NT2/D1 (cell line): ENCODE data around the gene CREB3L2.

Experiments
- DNase-seq: peaks from one replicate; pipeline ENCODE4 v3.0.0-alpha.2; 2011; ENCODE audit warnings: low read depth, low spot score
- H3K27me3 ChIP-seq: 2 replicates; pipeline ENCODE4 v1.6.0; 2011; ENCODE audit warnings: mild to moderate bottlenecking; ENCODE audit not compliant: insufficient read length, insufficient read depth
- H3K36me3 ChIP-seq: 2 replicates; pipeline ENCODE4 v1.6.1; 2011; ENCODE audit warnings: mild to moderate bottlenecking, low read length, mixed read lengths; ENCODE audit not compliant: insufficient read depth, insufficient read length
- H3K4me1 ChIP-seq: 2 replicates; pipeline ENCODE4 v1.5.1; 2011; ENCODE audit not compliant: insufficient read depth, insufficient read length
- H3K4me3 ChIP-seq: 2 replicates; pipeline ENCODE4 v1.5.1; 2011; ENCODE audit warnings: low read depth; ENCODE audit not compliant: insufficient read length
- H3K9ac ChIP-seq: 2 replicates; pipeline ENCODE4 v1.6.0; 2011; ENCODE audit warnings: low read depth; ENCODE audit not compliant: insufficient read length
- H3K9me3 ChIP-seq: 2 replicates; pipeline ENCODE4 v1.5.1; 2011; ENCODE audit warnings: mild to moderate bottlenecking, low read length; ENCODE audit not compliant: insufficient read depth
- SUZ12 ChIP-seq: IDR thresholded peaks from 2 replicates; pipeline ENCODE4 v1.6.1; 2011; ENCODE audit not compliant: insufficient read length, insufficient read depth; ENCODE audit errors: extremely low read depth
- YY1 ChIP-seq: IDR thresholded peaks from 2 replicates; pipeline ENCODE4 v1.6.1; 2011; ENCODE audit not compliant: insufficient read length, insufficient read depth
- ZNF274 ChIP-seq: IDR thresholded peaks from 2 replicates; pipeline ENCODE4 v1.6.1; 2011; ENCODE audit warnings: mild to moderate bottlenecking, low read depth, low read length

Gene CREB3L2

GRCh38 chr7:137948845-137949330 lies 53.0 kb downstream of the CREB3L2 start:
- no peak overlapping the region for H3K9ac ChIP-seq
- TF ChIP-seq SUZ12 (no peak), ZNF274 (no peak), YY1 (no peak)

DNA sequence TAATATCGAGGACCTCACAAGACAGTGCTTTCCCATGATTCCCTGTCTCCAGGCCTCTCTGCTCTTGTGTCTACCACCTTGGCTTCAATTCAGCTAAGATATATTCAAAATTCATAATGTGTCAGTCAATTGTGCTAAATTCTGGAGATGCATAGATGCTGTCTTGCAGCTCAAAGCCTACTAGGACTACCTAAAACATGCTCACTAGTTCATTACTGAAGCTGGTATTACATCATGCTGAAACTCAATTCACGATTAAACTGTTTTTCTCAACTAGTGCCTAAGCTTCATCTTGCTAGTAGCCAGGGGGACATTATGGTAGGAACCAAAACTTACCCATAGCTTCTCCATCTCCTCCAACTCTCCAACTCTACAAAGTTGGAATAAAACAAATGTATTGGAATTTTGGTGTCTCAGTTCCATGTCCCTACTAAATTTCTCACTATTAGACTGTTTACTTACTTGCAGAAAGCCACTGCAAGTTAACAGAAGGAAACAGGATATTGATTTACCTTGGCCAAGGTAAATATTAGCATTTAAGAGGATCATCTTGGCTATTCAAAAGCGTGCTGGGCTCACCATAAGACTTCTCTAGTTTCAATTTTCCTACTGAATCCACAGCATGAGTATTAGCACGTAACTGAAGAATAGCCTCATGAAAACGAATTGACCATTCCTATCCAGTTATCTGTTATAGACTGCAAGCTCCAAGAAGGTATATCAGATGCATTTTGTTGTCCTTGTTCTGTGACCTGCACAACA lies 53.6 kb downstream of the CREB3L2 start:
- Histone ChIP-seq H3K4me3 (no peak overlapping the region), H3K4me1 (no peaks in the 10 kb centered on the region), H3K27me3 (no peaks in the 10 kb centered on the region), H3K36me3 (peaks cover 4% of the 10 kb centered on the region), H3K9ac (no peak overlapping the region), H3K9me3 (no peaks in the 10 kb centered on the region)
- no peak for TF ChIP-seq ZNF274
- no peak for TF ChIP-seq SUZ12
- TF ChIP-seq YY1 = no peak
- DNase-seq = no peak

More at GRCh38 chr7:137948845-137949330, 53.0 kb downstream of the CREB3L2 start:
- DNase-seq = no peak
- peaks cover 4% of the 10 kb centered on the region for H3K36me3 ChIP-seq
- no peak overlapping the region for H3K4me3 ChIP-seq
- H3K4me1 ChIP-seq = no peaks in the 10 kb centered on the region
- H3K27me3 ChIP-seq = no peaks in the 10 kb centered on the region
- H3K9me3 ChIP-seq = no peaks in the 10 kb centered on the region

DNA sequence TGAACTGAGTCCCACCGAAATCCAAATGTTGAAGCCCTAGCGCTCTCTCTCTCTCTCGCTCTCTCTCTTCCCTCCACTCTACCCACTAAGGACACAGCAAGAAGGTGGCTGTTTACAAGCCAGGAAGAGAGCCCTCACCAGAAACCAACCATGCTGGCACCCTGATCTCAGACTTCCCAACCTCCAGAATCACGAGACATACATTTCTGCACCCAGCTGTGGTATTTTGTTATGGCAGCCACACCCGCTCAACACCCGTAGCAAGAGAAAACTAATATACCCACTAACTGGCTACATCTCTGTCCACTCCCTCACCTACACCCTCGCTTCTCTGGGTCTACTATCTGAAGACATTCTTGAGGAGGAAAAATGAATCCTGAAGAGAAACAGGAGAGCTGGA lies 54.8 kb downstream of the CREB3L2 start:
- no peaks in the 10 kb centered on the region for H3K9me3 ChIP-seq
- no peak overlapping the region for H3K9ac ChIP-seq
- no peak overlapping the region for H3K4me3 ChIP-seq
- no peak for TF ChIP-seq ZNF274
- peaks cover 4% of the 10 kb centered on the region for H3K36me3 ChIP-seq
- no peaks in the 10 kb centered on the region for H3K4me1 ChIP-seq
- no peaks in the 10 kb centered on the region for H3K27me3 ChIP-seq
- no peak for DNase-seq

- no peaks in the 10 kb centered on the region for H3K36me3 ChIP-seq
- no peak overlapping the region for H3K4me3 ChIP-seq
- H3K9me3 ChIP-seq = no peaks in the 10 kb centered on the region
- no peak for DNase-seq
- no peaks in the 10 kb centered on the region for H3K27me3 ChIP-seq
- H3K4me1 ChIP-seq = no peaks in the 10 kb centered on the region
- no peak overlapping the region for H3K9ac ChIP-seq
- TF ChIP-seq SUZ12 (no peak), YY1 (no peak), ZNF274 (no peak)
Observed at GRCh38 chr7:137946011-137946410, 55.9 kb downstream of the CREB3L2 start.

DNA sequence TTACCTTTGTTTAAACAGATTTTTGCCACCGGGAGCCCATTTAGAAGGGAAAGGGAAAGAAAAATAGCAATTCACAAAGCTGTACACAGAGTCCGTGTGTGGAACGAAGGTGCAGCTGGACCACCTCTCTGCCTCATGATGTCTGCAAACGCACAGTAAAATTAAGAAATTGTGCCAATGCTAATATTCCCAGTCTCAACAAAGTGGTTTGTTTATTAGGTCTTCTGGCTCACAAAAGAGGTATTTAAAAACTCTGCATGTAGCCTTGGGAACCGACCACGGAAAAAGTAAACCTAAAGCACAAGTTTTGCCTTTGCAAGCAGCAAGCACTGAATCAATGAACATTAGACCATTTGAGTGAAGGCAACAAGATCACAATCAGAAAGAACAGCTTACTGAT lies 57.7 kb downstream of the CREB3L2 start:
- no peak overlapping the region for H3K9ac ChIP-seq
- no peaks in the 10 kb centered on the region for H3K27me3 ChIP-seq
- TF ChIP-seq SUZ12 (no peak), ZNF274 (no peak), YY1 (no peak)
- H3K9me3 ChIP-seq = no peaks in the 10 kb centered on the region
- H3K36me3 ChIP-seq = no peaks in the 10 kb centered on the region
- H3K4me3 ChIP-seq = no peak overlapping the region
- H3K4me1 ChIP-seq = peaks cover 2% of the 10 kb centered on the region
- DNase-seq = no peak

- no peak for DNase-seq
- no peaks in the 10 kb centered on the region for H3K9me3 ChIP-seq
- no peak overlapping the region for H3K9ac ChIP-seq
- no peaks in the 10 kb centered on the region for H3K27me3 ChIP-seq
- no peak overlapping the region for H3K4me3 ChIP-seq
- peaks cover 2% of the 10 kb centered on the region for H3K4me1 ChIP-seq
- TF ChIP-seq ZNF274 (no peak), YY1 (no peak), SUZ12 (no peak)
- H3K36me3 ChIP-seq = no peaks in the 10 kb centered on the region
Observed at GRCh38 chr7:137943132-137943551, 58.7 kb downstream of the CREB3L2 start.

DNA sequence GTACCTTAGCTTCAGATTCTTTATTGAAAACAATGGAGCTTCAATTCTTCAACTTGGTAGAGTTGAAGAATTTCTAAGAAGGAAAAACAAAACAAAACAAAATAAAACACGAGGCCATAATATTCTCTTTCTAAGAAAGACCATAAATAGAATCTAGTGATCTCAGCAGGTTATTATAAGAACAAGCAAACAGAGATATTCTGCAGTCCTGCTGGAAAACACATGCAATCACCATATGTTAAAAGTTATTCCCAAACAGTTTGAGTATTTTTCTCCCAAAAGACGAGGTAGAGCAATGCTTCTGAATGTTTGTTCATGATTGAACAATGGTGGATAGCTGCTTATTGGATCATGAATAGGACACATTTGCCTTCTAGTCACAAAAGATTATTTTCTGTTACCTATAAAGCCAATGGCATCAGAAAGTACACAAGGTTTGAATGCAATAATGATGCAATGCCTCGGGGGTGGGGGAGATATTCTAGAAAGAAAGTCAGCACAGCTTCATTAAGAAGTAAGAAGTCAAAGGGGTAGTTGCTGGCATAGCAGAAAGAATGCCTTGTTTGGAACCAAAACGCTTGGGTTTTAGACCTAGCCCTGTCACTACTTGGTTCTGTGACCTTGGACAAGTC lies 59.3 kb downstream of the CREB3L2 start:
- no peak overlapping the region for H3K9ac ChIP-seq
- no peaks in the 10 kb centered on the region for H3K9me3 ChIP-seq
- no peaks in the 10 kb centered on the region for H3K27me3 ChIP-seq
- H3K36me3 ChIP-seq = no peaks in the 10 kb centered on the region
- H3K4me1 ChIP-seq = peaks cover 2% of the 10 kb centered on the region
- TF ChIP-seq YY1 = no peak
- TF ChIP-seq ZNF274 = no peak
- no peak for TF ChIP-seq SUZ12
- DNase-seq = no peak
- H3K4me3 ChIP-seq = no peak overlapping the region
